Measurements from ENCODE around the gene PAM.

The PAM gene

GRCh38 chr5:102716017-102716416 is 39.1 kb upstream of the PAM start:
- Histone ChIP-seq H3K36me3 (no peaks in the 10 kb centered on the region), H3K9me3 (no peaks in the 10 kb centered on the region), H3K27me3 (no peaks in the 10 kb centered on the region), H3K4me3 (ENCODE audit: low read depth, low read length) (no peak overlapping the region), H3K4me1 (no peaks in the 10 kb centered on the region; the same call in 1 of the 2 replicates)
- no peak for DNase-seq
- TF ChIP-seq CTCF (IDR thresholded peaks at IDR 0.05; ENCODE audit: low read depth, low read length), result no peak

GRCh38 chr5:102718819-102719218 is 36.3 kb upstream of the PAM start:
- no peak for TF ChIP-seq CTCF (IDR thresholded peaks at IDR 0.05; ENCODE audit: low read depth, low read length)
- no peaks in the 10 kb centered on the region for H3K9me3 ChIP-seq
- no peaks in the 10 kb centered on the region for H3K27me3 ChIP-seq
- H3K36me3 ChIP-seq, result no peaks in the 10 kb centered on the region
- H3K4me1 ChIP-seq, result no peaks in the 10 kb centered on the region
- DNase-seq, result no peak
- H3K4me3 ChIP-seq (ENCODE audit: low read depth, low read length), result no peak overlapping the region

GRCh38 chr5:102719886-102720285 is 35.2 kb upstream of the PAM start:
- Histone ChIP-seq H3K4me1 (no peaks in the 10 kb centered on the region), H3K36me3 (no peaks in the 10 kb centered on the region), H3K9me3 (no peaks in the 10 kb centered on the region), H3K4me3 (ENCODE audit: low read depth, low read length) (no peak overlapping the region), H3K27me3 (no peaks in the 10 kb centered on the region)
- TF ChIP-seq CTCF (IDR thresholded peaks at IDR 0.05; ENCODE audit: low read depth, low read length), result no peak
- DNase-seq, result no peak

- no peaks in the 10 kb centered on the region for H3K9me3 ChIP-seq
Measured at GRCh38 chr5:102720969-102721368, 34.1 kb upstream of the PAM start.

GRCh38 chr5:102722931-102723330 is 32.2 kb upstream of the PAM start:
- no peak for TF ChIP-seq CTCF (IDR thresholded peaks at IDR 0.05; ENCODE audit: low read depth, low read length)
- no peak overlapping the region for H3K4me3 ChIP-seq (ENCODE audit: low read depth, low read length)
- H3K4me1 ChIP-seq, result no peaks in the 10 kb centered on the region
- no peaks in the 10 kb centered on the region for H3K9me3 ChIP-seq
- DNase-seq, result no peak
- no peaks in the 10 kb centered on the region for H3K27me3 ChIP-seq
- H3K36me3 ChIP-seq, result no peaks in the 10 kb centered on the region

More at GRCh38 chr5:102720969-102721368, 34.1 kb upstream of the PAM start:
- no peak overlapping the region for H3K4me3 ChIP-seq (ENCODE audit: low read depth, low read length)
- no peaks in the 10 kb centered on the region for H3K27me3 ChIP-seq
- no peak for TF ChIP-seq CTCF (IDR thresholded peaks at IDR 0.05; ENCODE audit: low read depth, low read length)
- no peaks in the 10 kb centered on the region for H3K36me3 ChIP-seq
- no peak for DNase-seq
- H3K4me1 ChIP-seq, result no peaks in the 10 kb centered on the region

GRCh38 chr5:102731693-102732092 is 23.4 kb upstream of the PAM start:
- no peak overlapping the region for H3K4me3 ChIP-seq (ENCODE audit: low read depth, low read length)
- no peaks in the 10 kb centered on the region for H3K27me3 ChIP-seq
- TF ChIP-seq CTCF (IDR thresholded peaks at IDR 0.05; ENCODE audit: low read depth, low read length), result no peak
- H3K9me3 ChIP-seq, result no peaks in the 10 kb centered on the region
- H3K4me1 ChIP-seq, result peaks cover 6% of the 10 kb centered on the region
- H3K36me3 ChIP-seq, result no peaks in the 10 kb centered on the region
- DNase-seq, result no peak

Data from BE2C (cell line).